Pons (tissue), 1 donor: ENCODE measurements around the gene NAPSA.

Experiments
- DNase-seq: peaks from one replicate; pipeline ENCODE4 v3.0.0-alpha.2; 2016; ENCODE audit warnings: low spot score

The NAPSA gene

DNA sequence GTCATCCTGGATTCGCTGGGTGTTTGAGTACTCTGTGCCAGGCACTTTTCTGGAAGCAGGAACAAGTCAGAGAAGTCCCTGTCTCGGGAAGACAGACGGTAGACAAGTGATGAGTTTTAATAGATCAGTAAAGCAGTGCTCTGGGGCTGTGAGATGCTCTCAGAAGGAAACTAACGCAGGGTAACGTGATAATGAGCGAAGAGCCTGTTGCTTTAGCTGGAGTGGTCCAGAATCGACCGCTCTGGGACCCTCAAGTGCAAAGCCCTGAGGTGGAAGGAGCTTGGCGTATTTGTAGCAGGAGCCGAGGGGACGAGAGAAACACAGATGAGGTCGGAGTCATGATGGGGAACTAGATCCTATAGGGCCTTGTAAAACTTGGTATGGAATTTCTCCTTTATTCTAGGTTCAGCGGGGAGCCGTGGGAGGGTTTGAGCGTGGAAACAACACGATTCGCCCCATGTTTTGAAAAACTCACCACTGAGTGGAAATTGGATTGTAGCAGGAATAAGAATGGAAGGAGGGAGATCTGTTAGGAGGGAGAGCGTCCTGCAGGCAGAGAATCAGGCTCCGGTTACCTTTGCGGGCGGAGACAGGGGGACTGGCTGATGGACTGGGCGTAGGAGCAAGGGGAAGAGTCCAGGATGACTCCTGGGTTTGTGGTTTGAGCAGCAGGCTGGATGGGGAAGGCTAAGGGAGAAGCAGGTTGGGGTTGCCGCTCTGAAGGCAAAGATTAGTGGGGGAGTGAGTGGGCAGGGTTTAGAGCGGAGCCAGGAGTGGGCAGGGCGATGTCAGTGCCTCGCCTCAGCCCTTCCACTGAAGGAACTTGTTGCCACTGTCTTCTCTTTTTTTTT, 19.5 kb upstream of the NAPSA start:
- DNase-seq, result no peak

DNA sequence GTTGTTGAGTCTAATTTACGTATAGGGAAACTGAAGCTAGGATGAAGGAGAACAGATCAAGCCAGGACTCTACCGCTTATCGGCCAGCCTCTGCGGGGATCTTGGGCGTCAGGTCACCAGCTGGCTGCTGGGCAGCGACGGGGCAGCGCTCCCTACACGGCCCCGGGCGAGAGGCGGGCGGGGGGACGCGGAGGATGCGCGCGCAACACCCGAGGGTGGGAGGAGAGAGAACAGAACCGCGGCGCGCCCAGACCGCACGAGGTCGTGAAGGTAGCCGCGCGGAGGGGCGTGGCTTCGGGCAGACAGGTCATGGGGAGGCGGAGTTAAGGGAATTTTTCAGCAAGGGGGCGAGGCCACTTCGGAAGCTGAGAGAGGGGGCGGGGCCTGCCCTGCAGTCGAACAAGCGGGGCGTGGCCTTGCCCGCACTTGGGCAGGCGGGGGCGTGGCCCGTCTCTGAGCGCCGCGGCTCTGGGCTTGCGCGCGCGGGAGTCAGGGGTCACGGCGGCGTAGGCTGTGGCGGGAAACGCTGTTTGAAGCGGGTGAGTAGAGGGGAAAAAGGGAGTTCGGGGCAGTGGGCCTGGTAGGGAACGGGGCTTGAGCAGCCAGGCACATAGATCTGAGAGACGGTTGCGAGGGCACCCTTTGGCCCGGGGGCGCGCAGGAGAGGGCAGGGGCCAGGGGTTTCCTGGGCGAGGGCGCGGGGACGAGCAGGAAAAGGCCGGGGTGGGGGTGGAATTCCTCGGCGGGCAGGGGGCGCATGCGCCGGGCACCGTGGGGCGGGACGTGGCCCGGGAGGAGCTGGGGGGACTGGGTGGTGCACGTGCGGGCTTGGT, 18.6 kb upstream of the NAPSA start, which contains the start of gene POLD1:
Gene POLD1 (plus strand): TSS at position 496 of the 833 bp plus-strand sequence. CDS start 14,505 bp downstream, outside the sequence.
- peak; percentile 92 for DNase-seq

DNA sequence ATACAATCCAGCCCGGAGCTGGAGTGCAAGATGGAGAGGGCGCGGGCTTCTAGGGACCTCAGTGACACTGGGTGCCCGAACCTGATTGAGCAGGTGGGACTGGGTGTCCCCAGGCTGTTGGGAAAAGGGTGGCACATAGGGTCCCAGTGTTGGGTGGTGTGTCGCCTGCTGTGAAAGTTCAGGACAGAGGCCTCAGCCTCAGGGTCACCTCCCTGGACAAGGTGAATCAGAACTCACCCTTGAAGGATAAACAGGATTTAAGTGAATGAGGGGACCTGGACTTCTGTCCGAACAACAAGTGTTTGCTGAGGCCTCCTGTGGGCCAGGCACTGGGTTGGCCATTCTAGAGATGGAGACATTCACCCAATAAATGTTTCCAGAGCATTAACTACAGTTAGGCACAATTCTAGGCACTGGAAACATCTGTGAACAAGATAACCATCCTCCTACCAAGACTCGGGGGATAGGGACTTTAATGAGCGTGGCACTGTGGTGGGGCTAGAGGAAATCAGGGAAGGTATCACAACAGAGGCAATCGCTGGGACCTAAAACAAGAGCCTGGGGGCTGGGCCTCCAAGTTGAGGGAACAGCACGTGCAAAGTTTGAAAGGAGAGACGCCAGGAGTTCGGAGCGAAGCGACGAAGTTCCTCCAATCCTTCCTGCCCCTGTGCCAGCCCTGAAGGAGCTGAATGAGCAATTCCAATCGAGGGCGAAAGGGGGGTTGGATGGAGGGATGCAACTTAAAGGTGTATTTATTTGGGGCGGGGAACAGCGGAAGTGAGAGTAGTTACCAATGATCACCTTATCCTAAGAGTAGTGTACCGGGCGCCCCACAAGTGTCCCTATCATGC, 17.8 kb upstream of the NAPSA start:
- DNase-seq, result no peak

DNA sequence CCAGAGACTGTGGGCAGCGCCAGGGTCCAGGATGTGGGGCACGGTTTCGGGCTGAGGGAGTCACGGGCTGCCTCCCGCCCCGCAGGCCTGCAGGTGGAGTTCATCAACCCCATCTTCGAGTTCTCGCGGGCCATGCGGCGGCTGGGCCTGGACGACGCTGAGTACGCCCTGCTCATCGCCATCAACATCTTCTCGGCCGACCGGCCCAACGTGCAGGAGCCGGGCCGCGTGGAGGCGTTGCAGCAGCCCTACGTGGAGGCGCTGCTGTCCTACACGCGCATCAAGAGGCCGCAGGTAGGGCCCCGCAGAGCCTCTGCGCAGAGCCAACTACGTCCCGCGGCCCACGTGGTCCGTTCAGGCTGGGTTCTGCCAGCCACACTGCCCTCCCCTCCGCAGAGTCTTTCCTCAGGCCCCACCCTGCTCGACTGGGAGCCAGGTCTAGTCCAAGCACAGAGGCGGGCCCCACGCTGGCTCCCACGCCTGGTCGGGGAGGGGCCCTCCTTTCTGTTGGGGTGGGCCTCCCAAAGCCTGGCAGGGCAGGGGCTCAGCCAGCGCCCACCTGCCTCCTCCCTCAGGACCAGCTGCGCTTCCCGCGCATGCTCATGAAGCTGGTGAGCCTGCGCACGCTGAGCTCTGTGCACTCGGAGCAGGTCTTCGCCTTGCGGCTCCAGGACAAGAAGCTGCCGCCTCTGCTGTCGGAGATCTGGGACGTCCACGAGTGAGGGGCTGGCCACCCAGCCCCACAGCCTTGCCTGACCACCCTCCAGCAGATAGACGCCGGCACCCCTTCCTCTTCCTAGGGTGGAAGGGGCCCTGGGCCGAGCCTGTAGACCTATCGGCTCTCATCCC, 16.7 kb upstream of the NAPSA start:
- no peak for DNase-seq

DNA sequence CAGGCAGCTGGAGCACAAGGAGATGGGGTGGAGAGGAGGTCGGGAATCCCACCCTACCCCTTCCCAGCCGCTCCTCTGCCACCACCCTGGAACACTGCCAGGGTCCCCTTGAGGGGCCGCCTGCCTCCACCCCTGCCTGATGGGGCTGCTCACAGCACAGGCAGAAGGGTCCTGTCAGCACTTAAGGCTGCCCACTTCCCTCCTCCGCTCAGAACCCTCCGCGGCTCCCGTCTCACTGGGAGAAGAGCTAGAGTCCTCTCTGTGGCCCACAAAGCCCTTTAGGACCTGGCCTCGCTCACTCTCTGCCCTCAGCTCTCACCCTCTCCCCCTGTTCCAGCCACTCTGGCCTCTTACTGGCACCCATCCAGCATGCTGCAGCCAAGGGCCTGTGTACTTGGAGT, 15.3 kb upstream of the NAPSA start:
- no peak for DNase-seq

DNA sequence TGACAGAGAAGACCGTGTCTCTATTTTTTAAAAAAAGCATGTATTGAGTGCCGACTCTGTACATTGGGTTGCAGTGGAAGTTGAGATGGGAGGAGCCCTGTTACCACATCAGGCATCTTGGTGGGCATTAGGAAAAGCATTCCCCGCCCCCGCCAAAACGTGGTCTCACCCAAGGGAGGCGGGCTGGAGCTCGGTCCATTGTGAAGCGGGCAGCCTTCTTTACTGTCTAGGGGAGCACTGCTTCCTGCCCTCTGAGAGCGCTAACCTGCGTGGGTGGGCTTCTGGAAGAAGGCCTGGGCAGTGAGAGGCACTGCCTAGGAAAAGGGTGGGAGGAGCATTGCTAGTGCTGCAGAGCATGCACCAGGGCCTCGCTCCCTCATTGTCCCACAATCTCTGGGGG, 14.7 kb upstream of the NAPSA start:
- DNase-seq, result no peak

DNA sequence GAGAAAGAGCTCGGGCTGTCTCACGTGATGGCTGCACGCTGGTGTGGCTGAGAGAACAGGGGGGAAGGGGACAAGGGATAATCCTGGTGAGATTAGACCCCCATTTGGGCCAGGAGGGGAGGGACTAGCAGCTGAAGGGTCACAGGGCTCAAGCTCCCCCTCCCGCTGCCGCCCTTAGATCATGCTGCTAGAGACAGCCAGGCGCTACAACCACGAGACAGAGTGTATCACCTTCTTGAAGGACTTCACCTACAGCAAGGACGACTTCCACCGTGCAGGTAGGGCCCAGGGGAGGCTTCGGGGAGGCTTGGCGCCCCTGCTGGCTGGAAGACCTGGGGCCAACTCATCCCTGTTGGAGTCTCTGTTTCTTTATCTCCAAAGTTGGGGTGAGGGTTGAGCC, 14.2 kb upstream of the NAPSA start:
- no peak for DNase-seq

DNA sequence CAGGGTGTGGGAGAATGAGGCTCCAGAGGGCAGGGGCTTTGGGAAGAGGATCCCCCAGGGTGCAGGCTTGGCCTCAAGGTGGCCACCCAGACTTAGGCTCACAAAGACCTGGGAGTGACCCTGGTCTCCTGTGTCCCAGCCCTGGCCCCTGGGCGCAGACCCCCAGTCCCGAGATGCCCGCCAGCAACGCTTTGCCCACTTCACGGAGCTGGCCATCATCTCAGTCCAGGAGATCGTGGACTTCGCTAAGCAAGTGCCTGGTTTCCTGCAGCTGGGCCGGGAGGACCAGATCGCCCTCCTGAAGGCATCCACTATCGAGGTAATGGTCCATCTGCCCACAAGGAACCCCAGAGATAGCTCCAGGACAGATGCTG, 13.4 kb upstream of the NAPSA start:
- DNase-seq, result no peak

DNA sequence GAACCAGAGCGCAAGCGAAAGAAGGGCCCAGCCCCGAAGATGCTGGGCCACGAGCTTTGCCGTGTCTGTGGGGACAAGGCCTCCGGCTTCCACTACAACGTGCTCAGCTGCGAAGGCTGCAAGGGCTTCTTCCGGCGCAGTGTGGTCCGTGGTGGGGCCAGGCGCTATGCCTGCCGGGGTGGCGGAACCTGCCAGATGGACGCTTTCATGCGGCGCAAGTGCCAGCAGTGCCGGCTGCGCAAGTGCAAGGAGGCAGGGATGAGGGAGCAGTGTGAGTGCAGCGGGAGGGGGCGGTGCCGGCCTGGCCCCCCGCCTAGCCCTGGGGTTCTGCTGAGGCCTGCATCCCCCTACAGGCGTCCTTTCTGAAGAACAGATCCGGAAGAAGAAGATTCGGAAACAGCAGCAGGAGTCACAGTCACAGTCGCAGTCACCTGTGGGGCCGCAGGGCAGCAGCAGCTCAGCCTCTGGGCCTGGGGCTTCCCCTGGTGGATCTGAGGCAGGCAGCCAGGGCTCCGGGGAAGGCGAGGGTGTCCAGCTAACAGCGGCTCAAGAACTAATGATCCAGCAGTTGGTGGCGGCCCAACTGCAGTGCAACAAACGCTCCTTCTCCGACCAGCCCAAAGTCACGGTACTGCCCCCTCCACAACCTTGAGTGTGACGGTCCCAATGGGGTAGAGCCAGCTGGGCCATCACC, 12.9 kb upstream of the NAPSA start:
- no peak for DNase-seq

DNA sequence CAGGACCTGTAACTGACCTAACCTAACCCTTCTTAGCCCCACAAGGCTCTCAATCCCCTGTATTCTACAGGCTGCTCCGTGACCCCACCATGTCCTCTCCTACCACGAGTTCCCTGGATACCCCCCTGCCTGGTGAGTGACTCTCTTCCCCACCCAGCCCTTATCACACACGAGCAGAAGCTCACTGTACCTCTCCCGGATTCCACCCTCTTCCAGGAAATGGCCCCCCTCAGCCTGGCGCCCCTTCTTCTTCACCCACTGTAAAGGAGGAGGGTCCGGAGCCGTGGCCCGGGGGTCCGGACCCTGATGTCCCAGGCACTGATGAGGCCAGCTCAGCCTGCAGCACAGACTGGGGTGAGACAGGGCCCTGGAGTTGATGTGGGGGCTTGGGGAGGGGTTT, 12.1 kb upstream of the NAPSA start:
- no peak for DNase-seq

DNA sequence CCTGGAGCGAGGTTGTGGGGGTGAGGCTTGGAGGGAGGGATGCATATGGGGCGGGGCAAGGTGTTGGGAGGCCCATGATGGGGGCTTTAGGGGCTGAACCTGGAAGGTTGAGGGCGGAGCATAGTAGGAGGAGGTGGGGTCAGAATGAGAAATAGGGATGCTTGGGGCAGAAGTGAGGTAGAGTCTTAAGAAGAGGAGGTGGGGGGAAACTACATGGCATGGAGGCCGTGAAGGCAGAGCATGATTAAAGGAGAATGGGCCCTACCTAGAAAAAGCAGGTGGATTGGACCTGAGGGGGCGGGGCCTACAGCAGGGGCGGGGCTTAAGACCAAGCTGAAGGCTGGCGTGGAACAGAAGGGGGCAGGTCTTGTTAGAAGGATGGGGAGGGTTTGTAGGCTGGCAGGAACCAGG, 11.6 kb upstream of the NAPSA start:
- DNase-seq, result no peak

DNA sequence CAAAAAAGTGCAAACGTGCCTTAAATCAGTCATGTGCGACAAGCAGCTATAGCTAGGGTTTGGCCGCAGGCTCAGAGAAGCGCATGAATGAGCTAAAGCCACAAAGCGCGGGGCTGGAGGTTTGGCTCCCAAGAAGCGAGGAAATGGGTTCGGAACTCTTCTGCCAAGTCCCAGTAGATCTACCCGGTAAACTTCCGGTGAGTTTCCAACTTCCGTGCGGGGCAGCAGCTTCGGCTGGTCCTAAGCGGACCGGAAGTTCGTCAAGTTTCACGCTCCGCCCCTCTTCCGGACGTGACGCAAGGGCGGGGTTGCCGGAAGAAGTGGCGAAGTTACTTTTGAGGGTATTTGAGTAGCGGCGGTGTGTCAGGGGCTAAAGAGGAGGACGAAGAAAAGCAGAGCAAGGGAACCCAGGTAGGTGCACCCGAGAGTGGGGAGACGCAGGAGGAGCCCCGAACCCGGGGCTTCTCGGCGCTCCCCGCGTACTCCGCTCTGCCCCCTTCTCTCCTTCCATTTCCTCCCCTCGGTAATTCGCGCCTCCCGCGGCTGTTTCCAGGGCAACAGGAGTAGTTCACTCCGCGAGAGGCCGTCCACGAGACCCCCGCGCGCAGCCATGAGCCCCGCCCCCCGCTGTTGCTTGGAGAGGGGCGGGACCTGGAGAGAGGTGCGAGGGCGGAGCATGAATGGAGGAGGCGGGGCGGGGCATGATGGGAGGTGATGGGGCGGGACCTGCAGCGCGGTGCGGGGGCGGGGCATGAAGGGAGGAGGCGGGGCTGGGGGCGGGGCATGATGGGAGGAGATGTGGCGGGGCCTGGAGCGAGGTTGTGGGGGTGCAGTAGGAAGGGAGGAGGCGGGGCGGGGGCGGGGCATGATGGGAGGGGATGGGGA, 11.0 kb upstream of the NAPSA start, which contains the start of gene NR1H2:
Gene NR1H2 (plus strand): TSS at position 292 of the 885 bp plus-strand sequence. CDS start 1,149 bp downstream, outside the sequence.
- DNase-seq, result peak; percentile 98

DNA sequence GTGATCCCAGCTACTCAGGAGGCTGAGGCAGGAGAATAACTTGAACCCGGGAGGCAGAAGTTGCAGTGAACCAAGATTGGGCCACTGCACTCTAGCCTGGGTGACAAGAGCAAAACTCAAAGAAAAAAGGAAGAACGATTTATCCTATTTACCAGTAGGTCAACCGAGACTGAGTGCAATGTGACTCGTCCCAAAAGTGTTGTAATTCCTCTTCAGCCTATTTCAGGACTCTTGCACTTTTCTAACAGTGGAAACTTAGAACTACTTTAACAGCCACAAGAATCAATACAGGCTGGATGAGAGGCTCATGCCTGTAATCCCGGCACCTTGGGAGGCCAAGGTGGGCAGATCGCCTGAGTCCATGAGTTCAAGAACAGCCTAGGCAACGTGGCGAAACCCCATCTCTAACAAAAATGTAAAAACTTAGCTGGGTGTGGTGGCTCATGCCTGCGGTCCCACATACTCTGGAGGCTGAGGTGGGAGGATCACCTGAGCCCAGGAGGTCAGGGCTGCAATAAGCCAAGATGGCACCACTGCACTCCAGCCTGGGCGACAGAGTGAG, 6.6 kb upstream of the NAPSA start:
- no peak for DNase-seq

DNA sequence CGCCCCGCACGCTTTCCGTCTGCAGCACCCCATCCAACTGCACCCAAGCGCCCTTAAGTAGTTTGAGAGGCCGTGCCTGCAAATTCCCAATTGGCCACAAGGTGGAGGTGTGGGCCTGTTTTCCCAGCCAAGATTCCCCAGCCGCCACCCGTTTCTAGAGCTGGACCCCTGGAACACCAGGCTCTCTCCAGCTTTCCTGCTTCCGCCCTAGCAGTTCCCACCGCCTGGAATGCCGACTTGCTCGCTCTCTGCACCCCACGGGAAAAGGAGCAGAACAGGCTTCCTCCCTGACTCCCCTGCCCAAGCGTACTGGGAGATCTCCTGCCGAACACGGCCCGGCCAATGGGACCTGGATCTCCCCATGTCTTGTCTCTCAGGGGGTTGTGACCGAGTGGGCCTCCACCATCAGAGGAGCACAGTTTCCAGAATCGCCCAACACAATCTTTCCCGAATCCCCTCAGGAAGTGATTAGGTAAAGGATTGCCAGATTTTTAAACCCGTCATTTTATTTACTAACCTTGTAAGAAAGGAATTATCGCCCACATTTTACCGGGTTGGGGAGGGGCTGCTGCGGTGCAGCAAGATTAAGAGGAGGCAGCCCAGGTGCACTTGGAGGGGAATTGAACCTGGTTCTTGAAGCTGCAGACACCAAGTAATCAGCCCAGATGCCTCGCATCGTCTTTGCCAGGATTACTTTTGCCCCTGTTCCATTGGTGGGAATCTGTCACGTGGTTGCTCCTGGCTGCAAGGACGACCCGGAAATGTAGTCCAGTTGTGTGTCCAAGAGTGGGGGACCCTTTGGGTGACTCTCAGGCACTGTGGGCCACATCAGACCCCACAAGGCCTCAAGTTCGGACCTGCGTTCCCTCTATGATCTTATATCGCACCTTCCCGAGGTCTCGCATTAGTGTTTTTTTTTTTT, 3.5 kb upstream of the NAPSA start:
- DNase-seq, result peak; percentile 94

DNA sequence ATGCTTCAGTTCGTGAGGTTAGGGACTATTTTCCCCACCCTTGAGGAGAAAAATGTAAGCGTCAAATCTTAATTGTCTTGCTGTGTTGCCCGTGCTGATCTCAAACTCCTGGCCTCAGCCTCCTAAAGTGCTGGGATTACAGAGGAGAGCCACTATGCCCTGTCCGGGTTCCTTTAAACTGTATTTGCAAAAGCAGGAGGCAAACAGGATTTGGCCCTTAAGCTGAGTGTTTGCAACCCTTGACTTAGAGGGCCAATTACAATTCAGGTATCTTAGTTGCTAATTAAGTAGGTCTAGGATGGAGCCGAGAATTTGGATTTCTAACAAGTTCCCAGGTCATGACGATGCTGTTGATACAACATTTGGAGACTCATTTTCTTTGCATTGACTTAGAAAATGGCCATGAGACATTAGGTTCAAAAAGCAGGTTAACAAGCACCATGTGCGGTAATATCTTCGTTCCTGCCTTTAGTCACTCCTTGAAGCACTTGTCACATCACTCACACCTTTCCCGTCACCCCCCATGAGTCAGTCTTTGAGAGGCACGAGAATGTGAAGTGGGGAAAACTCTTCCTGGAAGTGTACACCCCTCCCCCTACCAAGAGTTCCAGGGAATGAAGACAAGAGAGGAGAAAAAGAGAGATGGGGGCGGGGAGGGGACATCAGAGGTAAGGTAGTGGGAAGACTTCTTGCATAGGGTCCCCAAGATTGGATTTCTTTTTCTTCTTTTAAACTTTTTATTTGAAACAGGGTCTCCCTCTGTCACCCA, 2.6 kb downstream of the NAPSA start:
- no peak for DNase-seq

DNA sequence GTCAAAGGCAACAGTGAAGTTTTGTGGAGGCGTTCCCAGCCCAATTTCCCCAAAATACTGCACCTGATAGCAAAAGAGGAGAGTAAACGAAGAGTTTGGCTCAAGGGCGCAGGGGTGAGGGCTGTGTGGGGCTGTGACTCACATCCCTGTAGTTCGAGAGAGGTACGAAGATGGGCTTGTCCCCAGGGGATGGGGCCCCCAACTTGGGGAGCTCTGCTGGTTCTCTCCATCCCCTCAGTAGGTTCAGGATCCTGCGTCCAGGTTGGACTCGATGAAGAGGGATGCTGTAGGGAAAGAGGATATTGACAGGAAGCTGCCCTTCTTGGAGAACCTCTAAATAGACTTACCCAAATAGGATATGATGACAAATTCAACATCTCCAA, 3.4 kb downstream of the NAPSA start:
- DNase-seq, result no peak

DNA sequence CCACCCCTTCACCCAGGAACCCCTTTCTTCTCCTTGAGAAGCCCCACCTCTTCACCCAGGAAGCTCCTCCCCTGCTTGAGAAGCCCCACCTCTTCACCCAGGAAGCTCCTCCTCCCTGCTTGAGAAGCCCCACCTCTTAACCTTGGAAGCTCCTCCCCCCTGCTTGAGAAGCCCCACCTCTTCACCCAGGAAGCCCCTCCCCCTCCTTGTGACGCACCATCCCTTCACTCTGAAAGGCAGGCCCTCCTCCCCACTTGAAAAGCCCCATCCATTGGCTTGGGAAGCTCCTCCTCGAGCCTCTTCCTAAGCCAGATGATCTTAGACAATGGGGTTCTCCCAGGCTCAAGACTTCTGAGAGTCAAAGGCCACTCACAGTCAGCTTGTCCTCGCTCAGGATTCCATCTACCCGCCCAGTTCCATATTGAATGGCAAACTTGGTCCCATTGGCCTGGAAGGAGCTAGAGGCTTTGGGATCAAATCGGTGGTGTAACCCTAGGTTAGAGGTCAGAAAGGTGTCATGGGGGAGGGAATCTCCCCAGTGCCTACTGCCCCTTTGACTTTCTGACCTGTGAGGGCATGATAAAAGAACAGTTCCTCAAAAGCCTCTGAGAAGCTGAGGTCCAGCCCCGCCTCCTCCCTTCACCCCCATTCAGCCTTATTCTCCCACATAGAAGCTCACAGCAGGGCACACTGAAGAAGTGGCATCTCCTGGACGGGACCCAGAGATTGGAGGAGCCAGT, 4.0 kb downstream of the NAPSA start:
- no peak for DNase-seq
